NCI-H774 (cell line): ENCODE measurements around the gene SNAPC5.
"Not testable (repeated sequence)": the region's sequence is repeated elsewhere in the genome, so short reads cannot be mapped to it uniquely, and the experiment has no call there.

Experiments used
- DNase-seq: peaks from one replicate; lab custom pipeline; 2025; lab: John Stamatoyannopoulos, UW

The SNAPC5 gene

GRCh38 chr15:66497502-66498455 is at the start of gene SNAPC5:
TSS of gene SNAPC5 (minus strand) at chr15:66497762. CDS start at chr15:66497731, 31 bp downstream.
- DNase-seq = peak; percentile 89

GRCh38 chr15:66545255-66545654 is 47.7 kb upstream of the SNAPC5 start:
- no peak for DNase-seq

DNA sequence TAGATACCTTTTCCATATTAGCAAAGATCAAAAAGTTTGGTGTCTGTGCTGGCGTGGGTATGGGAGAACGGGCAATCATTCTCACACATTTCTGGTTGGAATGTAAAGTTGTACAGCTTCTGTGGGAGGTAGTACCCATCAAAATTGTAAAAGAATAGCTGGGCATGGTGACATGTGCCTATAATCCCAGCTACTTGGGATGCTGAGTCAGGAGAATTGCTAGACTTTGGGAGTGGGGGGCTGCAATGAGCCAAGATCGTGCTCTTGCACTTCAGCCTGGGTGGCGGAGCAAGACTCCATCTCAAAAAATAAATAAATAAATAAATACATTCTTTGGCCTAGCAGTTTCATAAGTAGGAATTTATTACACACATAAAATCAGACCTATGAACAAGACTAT is 45.3 kb upstream of the SNAPC5 start:
- no peak for DNase-seq

GRCh38 chr15:66535056-66535455 is 37.5 kb upstream of the SNAPC5 start:
- no peak for DNase-seq

GRCh38 chr15:66524838-66525237 is 27.3 kb upstream of the SNAPC5 start:
- DNase-seq = no peak

DNA sequence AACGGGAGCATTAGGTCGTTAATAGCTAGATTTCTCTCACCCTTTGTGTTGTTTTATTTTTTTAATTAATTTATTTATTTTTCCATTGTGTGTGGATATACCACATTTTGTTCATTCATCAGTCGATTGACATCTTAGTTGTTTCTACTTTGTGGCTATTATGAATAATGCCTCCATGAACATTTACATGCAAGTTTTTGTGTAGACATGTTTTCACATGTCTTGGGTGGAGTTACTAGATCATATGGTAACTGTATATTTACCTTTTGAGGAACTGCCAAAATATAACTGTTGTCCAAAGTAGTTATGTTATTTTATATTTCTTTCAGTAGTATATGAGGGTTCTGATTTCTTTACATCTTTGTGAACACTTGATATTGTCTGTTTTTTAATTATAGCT is 26.4 kb upstream of the SNAPC5 start:
- DNase-seq = no peak

DNA sequence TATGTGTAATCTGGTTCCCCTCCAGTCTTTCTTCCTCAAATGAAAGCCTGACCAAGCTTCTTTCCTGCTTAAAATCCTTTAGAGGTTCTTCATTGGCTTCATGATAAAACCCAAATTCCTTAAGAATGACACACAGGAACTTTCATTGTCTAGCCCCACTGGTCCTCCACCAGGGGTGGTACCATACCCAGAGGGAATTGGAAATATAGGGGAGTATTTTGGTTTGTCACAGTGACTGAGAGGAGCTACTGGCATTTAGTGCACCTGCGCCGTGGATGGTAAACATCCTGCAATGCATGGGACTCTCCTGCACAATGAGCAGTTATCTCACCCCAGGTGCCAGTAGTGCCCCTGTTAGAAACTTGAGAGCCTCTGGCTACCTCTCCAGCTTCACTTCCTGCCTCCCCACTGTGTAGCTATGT is 18.4 kb upstream of the SNAPC5 start:
- no peak for DNase-seq

GRCh38 chr15:66514586-66514985 is 17.0 kb upstream of the SNAPC5 start:
- no peak for DNase-seq

DNA sequence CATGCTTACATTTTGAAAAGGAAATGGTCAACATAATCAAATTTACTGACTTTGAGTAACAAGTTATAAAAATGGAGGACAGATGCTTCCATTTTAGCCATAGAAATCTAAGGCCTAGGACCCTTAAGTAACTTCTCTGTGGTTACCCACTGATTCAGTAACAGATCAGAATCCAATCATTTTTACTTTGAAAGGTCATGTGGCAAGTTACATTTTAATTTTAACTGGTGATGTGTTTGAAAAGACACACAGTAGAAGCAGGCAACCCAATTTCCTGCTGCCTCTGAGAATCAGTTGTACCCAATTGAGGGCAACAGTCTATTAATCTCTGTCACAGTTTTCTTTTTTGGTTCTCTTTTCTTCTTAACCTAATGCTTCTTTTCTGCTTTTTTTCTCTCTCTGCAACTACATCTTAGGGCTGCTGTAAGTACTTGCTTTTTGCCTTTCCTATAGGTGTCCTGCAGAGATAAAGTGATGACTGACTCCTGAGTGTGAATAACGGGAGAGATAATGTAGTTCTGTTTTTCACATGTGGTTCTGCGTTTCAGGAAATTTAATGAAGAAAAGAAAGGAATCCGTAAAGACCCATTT is 10.8 kb upstream of the SNAPC5 start:
- DNase-seq = no peak

GRCh38 chr15:66505818-66506217 is 8.3 kb upstream of the SNAPC5 start:
- no peak for DNase-seq

DNA sequence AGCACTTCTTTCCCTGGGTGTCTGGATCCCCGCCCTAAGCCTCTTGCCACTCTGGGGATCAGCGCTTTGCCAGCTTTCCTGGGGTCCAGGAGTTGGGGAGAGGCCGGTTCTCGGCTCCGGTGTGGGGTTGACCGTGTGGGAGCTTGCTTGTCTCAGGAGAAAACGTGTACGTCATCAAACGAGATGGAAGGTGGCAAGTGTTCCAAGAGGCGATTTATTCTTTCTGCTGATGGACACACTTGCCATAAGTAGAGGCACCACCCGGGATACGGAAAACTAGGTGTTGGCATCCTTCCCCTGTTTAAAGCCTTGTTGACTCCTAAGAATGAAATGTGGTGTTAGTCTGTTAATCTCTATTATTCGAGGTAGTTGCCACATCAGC is 7.9 kb upstream of the SNAPC5 start:
- peak; percentile 50 for DNase-seq

GRCh38 chr15:66504563-66505429 is 7.2 kb upstream of the SNAPC5 start, which contains the start of the genes RPL4 and ZWILCH:
TSS of gene RPL4 (minus strand) at chr15:66504855. CDS start at chr15:66504790, 65 bp downstream.
TSS of gene ZWILCH (plus strand) at chr15:66505326. CDS start at chr15:66505339, 13 bp downstream.
- DNase-seq = peak; percentile 71

DNA sequence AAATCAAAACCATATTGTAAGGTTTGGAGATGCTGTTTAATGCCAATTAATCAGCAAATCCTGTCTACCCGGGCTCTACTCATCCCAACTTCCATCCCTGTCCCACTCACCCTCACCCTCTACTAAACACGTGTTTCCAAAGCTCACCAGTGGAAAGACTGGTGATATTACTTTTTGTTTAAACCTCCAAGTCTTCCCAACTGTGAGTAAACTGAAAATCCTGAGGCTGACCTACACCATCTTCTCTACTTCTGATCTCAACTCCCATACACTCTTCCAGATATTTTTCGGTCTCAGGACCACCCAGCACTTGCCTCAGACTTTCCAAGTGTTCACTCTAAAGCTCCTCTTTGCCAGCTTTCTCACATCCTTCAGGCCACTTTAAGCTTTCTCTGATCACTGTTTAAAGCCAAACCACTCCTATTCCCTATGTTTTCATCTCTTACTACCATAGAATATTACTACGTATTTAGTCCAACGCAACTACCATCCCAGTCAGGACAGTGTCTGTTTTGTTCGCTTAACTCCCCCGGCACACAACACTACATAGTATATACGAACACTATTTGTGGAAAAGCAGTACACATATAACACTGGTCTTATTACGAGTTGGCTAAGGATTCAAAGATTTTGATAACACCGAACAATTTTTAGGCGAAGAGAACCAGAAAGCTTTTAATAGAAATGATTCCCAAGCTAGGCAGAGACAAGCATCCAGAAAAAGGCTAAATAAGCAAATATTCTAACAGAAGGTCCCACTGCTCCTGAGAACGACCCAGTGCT is 6.4 kb upstream of the SNAPC5 start:
- no peak for DNase-seq

GRCh38 chr15:66503041-66503648 is 5.6 kb upstream of the SNAPC5 start:
- not testable (repeated sequence) for DNase-seq

DNA sequence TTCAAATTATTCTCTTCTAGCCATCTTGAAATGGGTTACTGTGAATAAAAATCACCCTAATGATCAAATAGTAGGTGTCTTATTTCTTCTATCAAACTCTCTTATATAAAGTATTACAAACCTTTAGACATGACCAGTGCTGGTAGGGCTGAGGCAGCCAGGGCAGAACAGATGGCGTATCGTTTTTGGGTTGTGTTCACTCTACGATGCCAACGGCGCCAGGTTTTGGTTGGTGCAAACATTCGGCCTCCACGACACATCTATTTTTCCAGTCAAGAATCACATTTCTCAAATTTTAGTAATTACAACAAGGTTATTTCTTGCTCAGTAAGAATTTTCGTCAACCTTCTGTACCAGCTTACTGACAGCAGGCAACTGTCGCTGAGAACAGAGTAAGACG is 4.9 kb upstream of the SNAPC5 start:
- no peak for DNase-seq

DNA sequence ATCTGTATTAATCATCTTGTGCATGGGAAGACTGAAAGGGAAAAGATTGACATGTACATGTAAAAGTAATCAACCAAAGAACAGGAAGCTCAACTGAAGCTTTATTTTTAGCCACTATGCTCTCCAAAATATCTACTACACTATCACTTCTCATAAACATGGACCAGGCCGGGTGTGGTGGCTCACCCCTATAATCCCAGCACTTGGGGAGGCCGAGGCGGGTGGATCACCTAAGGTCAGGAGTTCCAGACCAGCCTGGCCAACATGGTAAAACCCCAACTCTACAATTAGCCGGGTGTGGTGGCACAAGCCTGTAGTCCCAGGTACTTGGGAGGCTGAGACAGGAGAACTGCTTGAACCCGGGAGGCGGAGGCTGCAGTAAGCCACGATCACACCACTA is 2.8 kb upstream of the SNAPC5 start:
- not testable (repeated sequence) for DNase-seq

- DNase-seq = no peak
Measured at GRCh38 chr15:66498501-66499386, 1.2 kb upstream of the SNAPC5 start.

- DNase-seq = peak; percentile 25
Measured at GRCh38 chr15:66496951-66497501, 536 bp downstream of the SNAPC5 start.

GRCh38 chr15:66494262-66494661 is 3.3 kb downstream of the SNAPC5 start:
- DNase-seq = no peak

DNA sequence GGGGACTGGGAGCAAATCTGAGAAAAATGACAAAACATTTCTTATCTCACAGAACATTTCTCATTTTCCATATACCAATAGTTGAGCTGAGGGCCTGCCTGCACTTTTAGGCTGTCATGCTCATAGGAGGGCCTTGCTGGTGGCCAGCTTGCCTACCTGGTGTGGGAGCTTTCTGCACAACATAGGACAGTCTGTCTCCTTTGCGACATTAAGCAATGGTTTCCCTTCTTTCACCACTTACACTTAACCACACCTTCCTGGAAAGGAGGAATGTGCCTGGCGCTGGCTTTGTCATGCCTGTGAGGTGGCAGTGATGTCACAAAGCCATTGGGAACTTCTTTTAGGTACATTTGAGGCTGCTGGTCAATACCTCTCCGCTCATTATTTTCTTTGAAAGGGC is 5.7 kb downstream of the SNAPC5 start:
- no peak for DNase-seq
